DND-41 (cell line): ENCODE measurements around the gene SPTLC2.

Experiments
- ATAC-seq: fragments of 200-7000 bp; cut with Tn5 transposase; 3 replicates; pipeline ENCODE4 v1.9.1; 2021; ENCODE audit warnings: low read depth; ENCODE audit not compliant: insufficient read depth
- DNase-seq: peaks from one replicate; pipeline ENCODE4 v3.0.0-alpha.2; 2020
- H2AFZ ChIP-seq: 2 replicates; pipeline ENCODE4 v1.6.0; 2012; ENCODE audit warnings: low read depth, low read length
- H3K27ac ChIP-seq: 2 replicates; pipeline ENCODE4 v1.5.1; 2012; ENCODE audit warnings: low read length, inconsistent platforms
- H3K27me3 ChIP-seq: fragments of 200-600 bp; sonication (generic); 2 replicates; pipeline ENCODE4 v1.6.0; 2012; ENCODE audit warnings: low read length, mild to moderate bottlenecking, inconsistent platforms; ENCODE audit not compliant: insufficient read depth, poor library complexity
- H3K36me3 ChIP-seq: 2 replicates; pipeline ENCODE4 v1.5.1; 2012; ENCODE audit warnings: low read length, inconsistent platforms; ENCODE audit not compliant: insufficient read depth
- H3K4me1 ChIP-seq: 2 replicates; pipeline ENCODE4 v1.5.1; 2012; ENCODE audit warnings: mild to moderate bottlenecking, low read length; ENCODE audit not compliant: insufficient read depth
- H3K4me2 ChIP-seq: 2 replicates; pipeline ENCODE4 v1.6.0; 2012; ENCODE audit warnings: mild to moderate bottlenecking, moderate library complexity, low read length, inconsistent platforms; ENCODE audit not compliant: insufficient read depth
- H3K4me3 ChIP-seq, 2 experiments: fragments of 200-600 bp in 1 of 2; shearing (Covaris generic) in 1 of 2; 2 replicates each; pipeline ENCODE4 v1.5.1; 2012 to 2016; ENCODE audit warnings: inconsistent platforms in 2 of 2, low read length in 2 of 2, mild to moderate bottlenecking in 2 of 2, low read depth in 1 of 2, moderate library complexity in 1 of 2
- H3K79me2 ChIP-seq: 2 replicates; pipeline ENCODE4 v1.6.0; 2012; ENCODE audit warnings: low read length, inconsistent platforms; ENCODE audit not compliant: insufficient read depth
- H3K9ac ChIP-seq: 2 replicates; pipeline ENCODE4 v1.6.0; 2012; ENCODE audit warnings: low read depth, mild to moderate bottlenecking, inconsistent platforms, low read length, moderate library complexity
- H3K9me3 ChIP-seq: 2 replicates; pipeline ENCODE4 v1.5.1; 2012; ENCODE audit warnings: low read length, moderate library complexity, mild to moderate bottlenecking, inconsistent platforms; ENCODE audit not compliant: insufficient read depth, severe bottlenecking
- H4K20me1 ChIP-seq: 2 replicates; pipeline ENCODE4 v1.6.0; 2012; ENCODE audit warnings: low read length; ENCODE audit not compliant: insufficient read depth
- EZH2 ChIP-seq: IDR thresholded peaks from 3 replicates; pipeline ENCODE4 v1.6.1; 2012; ENCODE audit warnings: borderline replicate concordance, low read depth, mild to moderate bottlenecking, moderate library complexity, low read length, inconsistent platforms; ENCODE audit not compliant: severe bottlenecking
- TF ChIP-seq, protein P1 (sequence below): IDR thresholded peaks from 2 replicates; pipeline ENCODE4 v1.5.1; 2012; ENCODE audit warnings: borderline replicate concordance, low read length, moderate library complexity, mild to moderate bottlenecking; ENCODE audit not compliant: poor library complexity, severe bottlenecking; ENCODE audit errors: extremely low read depth

Gene SPTLC2

DNA sequence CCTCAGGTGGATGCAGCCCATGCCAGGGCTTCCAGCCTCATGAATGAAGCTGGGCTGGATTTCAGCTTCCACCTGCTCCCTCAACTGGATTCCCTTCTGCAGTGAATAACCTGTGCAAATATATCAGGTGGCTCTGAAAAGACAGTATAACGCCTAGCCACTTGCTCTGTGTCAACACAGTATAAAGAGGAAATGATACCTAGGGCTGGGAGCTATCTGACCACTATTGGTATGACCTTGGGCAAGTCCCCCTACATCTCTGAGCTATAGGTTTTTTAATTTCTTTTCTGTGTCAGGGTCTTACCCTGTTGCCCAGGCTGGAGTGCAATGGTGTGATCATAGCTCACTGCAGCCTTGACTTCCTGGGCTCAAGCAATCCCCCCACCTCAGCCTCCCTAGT is 137.6 kb downstream of the SPTLC2 start:
- DNase-seq: no peak
- no peak for ATAC-seq
- Histone ChIP-seq H3K9me3 (no peaks in the 10 kb centered on the region), H3K27ac (no peak overlapping the region), H4K20me1 (no peaks in the 10 kb centered on the region), H2AFZ (no peak overlapping the region), H3K4me3 (no peak overlapping the region), H3K4me2 (no peak overlapping the region), H3K4me1 (no peaks in the 10 kb centered on the region), H3K36me3 (no peaks in the 10 kb centered on the region), H3K79me2 (no peaks in the 10 kb centered on the region), H3K9ac (no peak overlapping the region), H3K27me3 (no peaks in the 10 kb centered on the region)
- TF ChIP-seq EZH2: no peak
- TF ChIP-seq, protein P1, sequence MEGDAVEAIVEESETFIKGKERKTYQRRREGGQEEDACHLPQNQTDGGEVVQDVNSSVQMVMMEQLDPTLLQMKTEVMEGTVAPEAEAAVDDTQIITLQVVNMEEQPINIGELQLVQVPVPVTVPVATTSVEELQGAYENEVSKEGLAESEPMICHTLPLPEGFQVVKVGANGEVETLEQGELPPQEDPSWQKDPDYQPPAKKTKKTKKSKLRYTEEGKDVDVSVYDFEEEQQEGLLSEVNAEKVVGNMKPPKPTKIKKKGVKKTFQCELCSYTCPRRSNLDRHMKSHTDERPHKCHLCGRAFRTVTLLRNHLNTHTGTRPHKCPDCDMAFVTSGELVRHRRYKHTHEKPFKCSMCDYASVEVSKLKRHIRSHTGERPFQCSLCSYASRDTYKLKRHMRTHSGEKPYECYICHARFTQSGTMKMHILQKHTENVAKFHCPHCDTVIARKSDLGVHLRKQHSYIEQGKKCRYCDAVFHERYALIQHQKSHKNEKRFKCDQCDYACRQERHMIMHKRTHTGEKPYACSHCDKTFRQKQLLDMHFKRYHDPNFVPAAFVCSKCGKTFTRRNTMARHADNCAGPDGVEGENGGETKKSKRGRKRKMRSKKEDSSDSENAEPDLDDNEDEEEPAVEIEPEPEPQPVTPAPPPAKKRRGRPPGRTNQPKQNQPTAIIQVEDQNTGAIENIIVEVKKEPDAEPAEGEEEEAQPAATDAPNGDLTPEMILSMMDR: no peak

DNA sequence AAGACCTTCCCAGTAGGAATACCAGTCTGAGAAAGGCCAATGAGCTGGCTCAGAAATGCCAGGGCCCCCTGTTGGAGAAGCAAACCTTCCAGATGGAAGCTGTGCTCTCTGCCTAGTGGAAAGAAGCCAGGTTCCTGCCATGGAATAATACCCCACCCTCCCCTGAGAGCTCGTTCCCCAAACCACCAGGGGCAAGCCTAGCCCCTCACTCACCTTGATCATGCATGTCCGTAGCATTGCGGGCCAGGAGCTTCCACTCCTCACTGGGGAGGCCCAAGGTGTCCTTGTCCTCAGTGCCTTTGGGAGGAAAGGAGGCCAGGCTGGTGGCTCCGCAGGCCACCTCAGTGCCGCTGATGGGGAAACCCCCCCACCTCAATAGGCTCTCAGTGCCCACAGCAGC is 138.4 kb downstream of the SPTLC2 start:
- no peak overlapping the region for H3K4me3 ChIP-seq
- H3K79me2 ChIP-seq: no peaks in the 10 kb centered on the region
- no peaks in the 10 kb centered on the region for H3K36me3 ChIP-seq
- TF ChIP-seq EZH2: no peak
- TF ChIP-seq, protein P1: no peak
- no peak overlapping the region for H3K9ac ChIP-seq
- DNase-seq (no peak), ATAC-seq (no peak)
- no peaks in the 10 kb centered on the region for H3K4me1 ChIP-seq
- no peak overlapping the region for H2AFZ ChIP-seq
- no peak overlapping the region for H3K27ac ChIP-seq
- no peak overlapping the region for H3K4me2 ChIP-seq
- H3K27me3 ChIP-seq: no peaks in the 10 kb centered on the region
- no peaks in the 10 kb centered on the region for H3K9me3 ChIP-seq
- H4K20me1 ChIP-seq: no peaks in the 10 kb centered on the region

DNA sequence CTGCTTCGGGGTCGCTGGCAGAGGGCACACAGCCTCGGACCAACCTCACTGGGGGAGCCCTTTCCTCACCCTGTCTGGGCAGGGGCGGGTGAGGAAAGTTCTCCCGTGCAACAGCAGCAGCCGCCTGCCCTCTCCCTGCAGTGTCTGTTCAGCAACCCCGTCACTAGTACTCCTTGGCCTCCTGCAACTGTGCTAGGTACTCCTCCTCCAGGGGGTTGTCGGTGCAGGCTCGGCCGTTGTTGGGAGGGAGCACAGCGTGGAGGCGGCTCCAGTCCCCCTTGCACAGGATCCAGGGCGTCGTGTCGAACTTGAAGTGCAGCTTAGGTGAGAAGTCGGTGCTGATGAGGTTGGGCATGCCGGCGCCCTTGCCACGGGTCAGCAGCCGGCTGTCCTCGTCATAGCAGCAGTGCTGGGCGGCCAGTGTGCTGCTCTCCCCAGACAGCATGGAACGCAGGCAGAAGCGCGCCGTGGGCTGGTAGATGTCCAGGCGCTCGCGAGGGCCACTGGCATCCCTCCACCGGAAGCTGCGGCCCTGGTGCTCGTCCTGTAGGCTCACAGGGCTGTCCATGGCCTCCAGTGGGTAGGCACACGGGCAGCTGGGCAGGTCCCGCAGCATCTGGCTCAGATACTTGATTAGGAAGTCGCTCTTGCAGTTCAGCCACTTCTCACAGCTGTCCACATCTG is 140.9 kb downstream of the SPTLC2 start:
- Histone ChIP-seq H3K79me2 (no peaks in the 10 kb centered on the region), H4K20me1 (no peaks in the 10 kb centered on the region), H3K27ac (no peak overlapping the region), H3K4me1 (no peaks in the 10 kb centered on the region), H3K9ac (no peak overlapping the region), H3K27me3 (no peaks in the 10 kb centered on the region), H2AFZ (no peak overlapping the region), H3K4me3 (no peak overlapping the region), H3K4me2 (no peak overlapping the region), H3K9me3 (no peaks in the 10 kb centered on the region), H3K36me3 (no peaks in the 10 kb centered on the region)
- TF ChIP-seq, protein P1: no peak
- no peak for TF ChIP-seq EZH2
- DNase-seq: no peak
- no peak for ATAC-seq
